IMR-90 (cell line): ENCODE results near the gene KAT6B. TPM values are rescaled to one million over a fixed set of nuclear protein-coding genes. Genes with fewer than 3 reads are reported as not detected.

Experiments used
- ATAC-seq: fragments of 200-7000 bp; cut with Tn5 transposase; 2 replicates; pipeline ENCODE4 v1.9.1; 2020; ENCODE audit warnings: low read depth, mild to moderate bottlenecking, moderate library complexity
- BruUV-seq: library from RNA; stranded (reverse); fragments of 400-500 nt; replicated peaks from 2 replicates; lab custom pipeline; 2021; lab: Mats Ljungman, UMichigan
- CTCF ChIA-PET: fragments of 300-600 bp; formaldehyde crosslinking; extraction: SDS; loops from one replicate; lab custom pipeline; 2021; ENCODE audit warnings: antibody characterized with exemption; lab: Yijun Ruan, JAX
- POLR2A ChIA-PET: fragments of 300-600 bp; sonication (Branson Sonifier 250); formaldehyde crosslinking; loops from one replicate; lab custom pipeline; 2022; ENCODE audit warnings: antibody characterized with exemption; ENCODE audit not compliant: unreplicated experiment; lab: Charles Lee
- DNase-seq: peaks from one replicate; pipeline ENCODE4 v3.0.0; 2013
- H2AFZ ChIP-seq: replicated peaks from 2 replicates; pipeline ENCODE3; 2013; ENCODE audit warnings: low read length, mild to moderate bottlenecking; ENCODE audit not compliant: poor library complexity
- H2AK5ac ChIP-seq: 2 replicates; pipeline ENCODE4 v1.6.1; 2013; ENCODE audit warnings: low read depth, low read length, inconsistent platforms
- H2AK9ac ChIP-seq: replicated peaks from 2 replicates; pipeline ENCODE3; 2013; ENCODE audit warnings: mild to moderate bottlenecking, low read depth, low read length, moderate library complexity; ENCODE audit not compliant: poor library complexity
- H2BK120ac ChIP-seq: 2 replicates; pipeline ENCODE4 v1.6.1; 2013; ENCODE audit warnings: low read depth, low read length, inconsistent platforms
- H2BK15ac ChIP-seq: 3 replicates; pipeline ENCODE4 v1.6.1; 2013; ENCODE audit warnings: low read depth, low read length, inconsistent platforms
- H2BK20ac ChIP-seq: 2 replicates; pipeline ENCODE4 v1.6.1; 2013; ENCODE audit warnings: low read depth, mild to moderate bottlenecking, inconsistent platforms, low read length, moderate library complexity
- H2BK5ac ChIP-seq: 2 replicates; pipeline ENCODE4 v1.6.1; 2013; ENCODE audit warnings: mild to moderate bottlenecking, low read depth, low read length, inconsistent platforms; ENCODE audit not compliant: poor library complexity, severe bottlenecking
- H3K14ac ChIP-seq: replicated peaks from 2 replicates; pipeline ENCODE4 v1.6.1; 2013; ENCODE audit warnings: low read depth, low read length, inconsistent platforms
- H3K18ac ChIP-seq: 2 replicates; pipeline ENCODE4 v1.6.1; 2013; ENCODE audit warnings: low read depth, low read length, control low read depth
- H3K23ac ChIP-seq: 2 replicates; pipeline ENCODE4 v1.6.1; 2013; ENCODE audit warnings: low read depth, low read length, inconsistent platforms
- H3K27ac ChIP-seq: 2 replicates; pipeline ENCODE4 v1.5.1; 2013; ENCODE audit warnings: mild to moderate bottlenecking, control low read depth, low read length; ENCODE audit not compliant: insufficient read depth
- H3K27me3 ChIP-seq: 2 replicates; pipeline ENCODE4 v1.6.1; 2013; ENCODE audit warnings: low read length; ENCODE audit not compliant: control insufficient read depth, insufficient read depth
- H3K36me3 ChIP-seq: 2 replicates; pipeline ENCODE4 v1.6.1; 2013; ENCODE audit warnings: low read length, mixed read lengths; ENCODE audit not compliant: control insufficient read depth, insufficient read depth
- H3K4ac ChIP-seq: 2 replicates; pipeline ENCODE4 v1.6.1; 2013; ENCODE audit warnings: low read depth, low read length, inconsistent platforms
- H3K4me1 ChIP-seq: 2 replicates; pipeline ENCODE4 v1.6.1; 2013; ENCODE audit warnings: low read length, mixed read lengths; ENCODE audit not compliant: control insufficient read depth, insufficient read depth
- H3K4me2 ChIP-seq: 2 replicates; pipeline ENCODE4 v1.6.1; 2013; ENCODE audit warnings: low read depth, mild to moderate bottlenecking, control low read depth, low read length, moderate library complexity
- H3K4me3 ChIP-seq: 2 replicates; pipeline ENCODE4 v1.5.1; 2013; ENCODE audit warnings: low read depth, mild to moderate bottlenecking, control low read depth, low read length, moderate library complexity; ENCODE audit not compliant: insufficient read depth
- H3K56ac ChIP-seq: 2 replicates; pipeline ENCODE4 v1.6.1; 2013; ENCODE audit warnings: low read length, inconsistent platforms; ENCODE audit not compliant: insufficient read depth; ENCODE audit errors: extremely low read depth
- H3K79me1 ChIP-seq, 2 experiments: 2 replicates each; pipeline ENCODE4 v1.6.1; 2013; ENCODE audit warnings: low read length in 2 of 2, inconsistent platforms in 1 of 2, low read depth in 1 of 2
- H3K9ac ChIP-seq: 2 replicates; pipeline ENCODE4 v1.6.1; 2013; ENCODE audit warnings: low read depth, low read length, control low read depth
- H3K9me1 ChIP-seq: 2 replicates; pipeline ENCODE4 v1.6.1; 2013; ENCODE audit warnings: low read length, inconsistent platforms; ENCODE audit not compliant: insufficient read depth
- H3K9me3 ChIP-seq: 2 replicates; pipeline ENCODE4 v1.6.1; 2013; ENCODE audit warnings: low read length; ENCODE audit not compliant: control insufficient read depth, insufficient read depth
- H4K20me1 ChIP-seq: 2 replicates; pipeline ENCODE4 v1.6.1; 2013; ENCODE audit warnings: low read length, inconsistent platforms; ENCODE audit not compliant: insufficient read depth
- H4K5ac ChIP-seq: 2 replicates; pipeline ENCODE4 v1.6.1; 2013; ENCODE audit warnings: mild to moderate bottlenecking, low read depth, low read length, control low read depth
- H4K8ac ChIP-seq, 2 experiments: 2 replicates each; pipeline ENCODE4 v1.6.1; 2013; ENCODE audit warnings: low read depth in 2 of 2, low read length in 2 of 2, control low read depth in 1 of 2, inconsistent platforms in 1 of 2
- H4K91ac ChIP-seq: 2 replicates; pipeline ENCODE4 v1.6.1; 2013; ENCODE audit warnings: low read depth, low read length, inconsistent platforms; ENCODE audit not compliant: insufficient read depth
- BHLHE40 ChIP-seq: fragments of 150-350 bp; IDR thresholded peaks from 2 replicates; pipeline ENCODE4 v1.6.1; 2016; ENCODE audit warnings: mild to moderate bottlenecking, low read depth, low read length
- CEBPB ChIP-seq: IDR thresholded peaks from 2 replicates; pipeline ENCODE4 v1.6.1; 2012; ENCODE audit warnings: low read depth, low read length, improper control_type of control experiment
- CHD1 ChIP-seq: IDR thresholded peaks from 2 replicates; pipeline ENCODE4 v1.6.1; 2012; ENCODE audit warnings: low read depth, low read length, improper control_type of control experiment
- FOS ChIP-seq: fragments of 150-350 bp; IDR thresholded peaks from 2 replicates; pipeline ENCODE4 v1.6.1; 2016; ENCODE audit warnings: low read depth, low read length
- MAFK ChIP-seq: IDR thresholded peaks from 2 replicates; pipeline ENCODE4 v1.6.1; 2012; ENCODE audit warnings: low read depth, low read length, improper control_type of control experiment
- MAZ ChIP-seq: IDR thresholded peaks from 2 replicates; pipeline ENCODE4 v1.6.1; 2012; ENCODE audit warnings: low read depth, mild to moderate bottlenecking, low read length, improper control_type of control experiment, moderate library complexity, borderline replicate concordance
- MXI1 ChIP-seq: IDR thresholded peaks from 2 replicates; pipeline ENCODE4 v1.6.1; 2012; ENCODE audit warnings: low read depth, mild to moderate bottlenecking, low read length, moderate library complexity, borderline replicate concordance
- NFE2L2 ChIP-seq: fragments of 150-350 bp; IDR thresholded peaks from 2 replicates; pipeline ENCODE4 v1.6.1; 2016; ENCODE audit warnings: low read depth, mild to moderate bottlenecking, low read length
- POLR2A ChIP-seq: IDR thresholded peaks from 2 replicates; pipeline ENCODE4 v1.6.1; 2012; ENCODE audit warnings: mild to moderate bottlenecking, low read depth, low read length
- RAD21 ChIP-seq: IDR thresholded peaks from 2 replicates; pipeline ENCODE4 v1.6.1; 2012; ENCODE audit warnings: low read length, improper control_type of control experiment
- RCOR1 ChIP-seq: IDR thresholded peaks from 2 replicates; pipeline ENCODE4 v1.6.1; 2012; ENCODE audit warnings: mild to moderate bottlenecking, low read length, improper control_type of control experiment; ENCODE audit not compliant: insufficient replicate concordance
- RFX5 ChIP-seq: IDR thresholded peaks from 2 replicates; pipeline ENCODE4 v1.8.0; 2012; ENCODE audit warnings: low read depth, mild to moderate bottlenecking, low read length, moderate library complexity
- SMC3 ChIP-seq: fragments of 150-350 bp; IDR thresholded peaks from 2 replicates; pipeline ENCODE4 v1.6.1; 2016; ENCODE audit warnings: low read depth, mild to moderate bottlenecking, antibody characterized with exemption, low read length, moderate library complexity
- USF2 ChIP-seq: fragments of 150-350 bp; IDR thresholded peaks from 2 replicates; pipeline ENCODE4 v1.6.1; 2017; ENCODE audit warnings: mild to moderate bottlenecking, antibody characterized with exemption, low read length, low read depth
- WGBS, 2 experiments: methylation state at CpG; one replicate each; pipeline versions ENCODE4 v1.1.5 to v1.1.7; 2013; ENCODE audit warnings: missing lambda C conversion rate in 2 of 2; ENCODE audit not compliant: insufficient read length in 1 of 2; ENCODE audit errors: extremely low coverage in 2 of 2; 5-methylcytosine and 5-hydroxymethylcytosine counted together
- dilution Hi-C: fragments of 300-500 bp; cut with HindIII; formaldehyde crosslinking; loops from one replicate; pipeline ENCODE4 v1.14.3; 2018; ENCODE audit warnings: low sequenced_read_pairs; ENCODE audit not compliant: unreplicated experiment
- in situ Hi-C: fragments of 300-500 bp; cut with MboI; formaldehyde crosslinking; loops from 3 replicates; pipeline ENCODE4 v1.14.3; 2019; ENCODE audit warnings: low sequenced_read_pairs, inconsistent platforms, mixed read lengths
- intact Hi-C: fragments of 100-400 bp; cut with micrococcal nuclease; formaldehyde crosslinking; loops from 2 replicates; pipeline ENCODE4 v1.10.0; 2022
- polyA plus RNA-seq, 3 experiments: library from polyadenylated mRNA; depleted of rRNA; stranded (reverse); fragments of >200 nt; gene quantifications; 2 replicates each; pipeline ENCODE4 v1.2.3, GENCODE V29; 2012; ENCODE audit warnings: low replicate concordance in 1 of 3
- total RNA-seq: library from RNA; depleted of rRNA; stranded (reverse); fragments of >200 nt; gene quantifications from 2 replicates; pipeline ENCODE4 v1.2.3, GENCODE V29; 2012
- TF ChIP-seq, protein P1 (sequence below): conservative IDR thresholded peaks from 2 replicates; pipeline ENCODE4 v1.5.1; 2012; ENCODE audit warnings: mild to moderate bottlenecking, low read depth, low read length, improper control_type of control experiment
- TF ChIP-seq, protein P2 (sequence below): fragments of 150-350 bp; IDR thresholded peaks from 2 replicates; pipeline ENCODE4 v1.6.1; 2016; ENCODE audit warnings: low read depth, mild to moderate bottlenecking, low read length, moderate library complexity, borderline replicate concordance

The KAT6B gene
- total and polyA plus RNA-seq, 2 of the 4 experiments (the other 2 are of a cell fraction): 8.8 to 28.1 TPM

GRCh38 chr10:74828946-74829345, 2.5 kb downstream of the KAT6B start:
- DNase-seq: no peak
- no peak overlapping the region for H2BK5ac ChIP-seq
- H3K9me3 ChIP-seq: no peaks in the 10 kb centered on the region

More at GRCh38 chr10:74828946-74829345, 2.5 kb downstream of the KAT6B start:
- Histone ChIP-seq H3K27me3 (no peaks in the 10 kb centered on the region), H3K27ac (no peak overlapping the region), H3K4ac (no peak overlapping the region), H3K56ac (no peak overlapping the region), H3K9ac (no peak overlapping the region), H3K4me2 (no peak overlapping the region), H3K4me3 (no peak overlapping the region), H2BK120ac (no peak overlapping the region), H3K14ac (no peak overlapping the region), H3K36me3 (no peaks in the 10 kb centered on the region), H3K79me1 (peaks cover 35 to 44% of the 10 kb centered on the region in 2 experiments), H4K8ac (no peak overlapping the region), H3K23ac (no peak overlapping the region), H4K5ac (no peak overlapping the region), H3K18ac (no peak overlapping the region), H2BK15ac (no peak overlapping the region), H2AK5ac (no peak overlapping the region), H4K20me1 (peaks cover 19% of the 10 kb centered on the region), H2AFZ (no peak overlapping the region), H2AK9ac (no peak overlapping the region), H3K4me1 (peaks cover 12% of the 10 kb centered on the region), H2BK20ac (no peak overlapping the region), H3K9me1 (peaks cover 15% of the 10 kb centered on the region), H4K91ac (no peak overlapping the region)
- CTCF ChIA-PET: no interaction called here
- in situ Hi-C loops: no loop called here
- intact Hi-C loops: loop anchor here (5.0 to 10.0 kb wide), 4 partner anchors 53 to 406 kb away; partner anchors contain the start of gene COMTD1
- POLR2A ChIA-PET: no interaction called here
- no peak for ATAC-seq
- no TSS peak for BruUV-seq
- TF ChIP-seq MAFK (no peak), RCOR1 (no peak), CEBPB (no peak), RAD21 (no peak), FOS (no peak), POLR2A (no peak), MXI1 (no peak), BHLHE40 (no peak), USF2 (no peak), RFX5 (no peak), NFE2L2 (no peak), MAZ (no peak), SMC3 (no peak), CHD1 (no peak)
- TF ChIP-seq, protein P1, sequence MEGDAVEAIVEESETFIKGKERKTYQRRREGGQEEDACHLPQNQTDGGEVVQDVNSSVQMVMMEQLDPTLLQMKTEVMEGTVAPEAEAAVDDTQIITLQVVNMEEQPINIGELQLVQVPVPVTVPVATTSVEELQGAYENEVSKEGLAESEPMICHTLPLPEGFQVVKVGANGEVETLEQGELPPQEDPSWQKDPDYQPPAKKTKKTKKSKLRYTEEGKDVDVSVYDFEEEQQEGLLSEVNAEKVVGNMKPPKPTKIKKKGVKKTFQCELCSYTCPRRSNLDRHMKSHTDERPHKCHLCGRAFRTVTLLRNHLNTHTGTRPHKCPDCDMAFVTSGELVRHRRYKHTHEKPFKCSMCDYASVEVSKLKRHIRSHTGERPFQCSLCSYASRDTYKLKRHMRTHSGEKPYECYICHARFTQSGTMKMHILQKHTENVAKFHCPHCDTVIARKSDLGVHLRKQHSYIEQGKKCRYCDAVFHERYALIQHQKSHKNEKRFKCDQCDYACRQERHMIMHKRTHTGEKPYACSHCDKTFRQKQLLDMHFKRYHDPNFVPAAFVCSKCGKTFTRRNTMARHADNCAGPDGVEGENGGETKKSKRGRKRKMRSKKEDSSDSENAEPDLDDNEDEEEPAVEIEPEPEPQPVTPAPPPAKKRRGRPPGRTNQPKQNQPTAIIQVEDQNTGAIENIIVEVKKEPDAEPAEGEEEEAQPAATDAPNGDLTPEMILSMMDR: no peak
- TF ChIP-seq, protein P2, sequence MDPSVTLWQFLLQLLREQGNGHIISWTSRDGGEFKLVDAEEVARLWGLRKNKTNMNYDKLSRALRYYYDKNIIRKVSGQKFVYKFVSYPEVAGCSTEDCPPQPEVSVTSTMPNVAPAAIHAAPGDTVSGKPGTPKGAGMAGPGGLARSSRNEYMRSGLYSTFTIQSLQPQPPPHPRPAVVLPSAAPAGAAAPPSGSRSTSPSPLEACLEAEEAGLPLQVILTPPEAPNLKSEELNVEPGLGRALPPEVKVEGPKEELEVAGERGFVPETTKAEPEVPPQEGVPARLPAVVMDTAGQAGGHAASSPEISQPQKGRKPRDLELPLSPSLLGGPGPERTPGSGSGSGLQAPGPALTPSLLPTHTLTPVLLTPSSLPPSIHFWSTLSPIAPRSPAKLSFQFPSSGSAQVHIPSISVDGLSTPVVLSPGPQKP: no peak
- WGBS, 2 experiments: 78% methylated on average over 2 of the region's 4 CpGs; no CpG with 5 or more reads in 1 of the 2 experiments
- dilution Hi-C loops: no loop called here
